AG04449 (cell line): Measurements from ENCODE around the gene MAP4K5.

Experiments
- CTCF ChIA-PET: fragments of 350-600 bp; formaldehyde crosslinking; extraction: SDS; loops from one replicate; lab custom pipeline; 2021; ENCODE audit warnings: antibody characterized with exemption; lab: Yijun Ruan, JAX
- POLR2A ChIA-PET: fragments of 400-600, 350-600 bp; formaldehyde crosslinking; extraction: SDS; loops from one replicate; lab custom pipeline; 2020; ENCODE audit warnings: antibody characterized with exemption, inconsistent platforms; lab: Yijun Ruan, JAX
- DNase-seq: peaks from one replicate; pipeline ENCODE4 v3.0.0-alpha.2; 2010; ENCODE audit warnings: low read depth, low spot score
- H3K4me3 ChIP-seq: 2 replicates; pipeline ENCODE4 v1.5.1; 2011; ENCODE audit warnings: low read depth, mild to moderate bottlenecking, control low read depth, low read length
- CTCF ChIP-seq: IDR thresholded peaks from one replicate; pipeline ENCODE4 v1.5.1; 2011; ENCODE audit warnings: mild to moderate bottlenecking, moderate library complexity, low read length, control low read depth, inconsistent platforms; ENCODE audit not compliant: insufficient read depth; ENCODE audit errors: missing control alignments

MAP4K5 gene

GRCh38 chr14:50532502-50533240 lies at the start of gene MAP4K5:
TSS of gene MAP4K5 (minus strand) at chr14:50532569. CDS start at chr14:50532049, 520 bp downstream.
- DNase-seq = peak; percentile 41
- TF ChIP-seq CTCF = peak; percentile 99
- H3K4me3 ChIP-seq = peak within 1 kb of the TSS; percentile 83
- ChIA-PET POLR2A (interaction anchor here (0.7 to 1.0 kb wide), 2 partner anchors 15 to 212 kb away, joined by 4 read pairs; no protein-coding TSS in a partner anchor), CTCF (interaction anchor here (0.7 to 3.0 kb wide), 23 partner anchors 8 to 672 kb away, joined by 3 to 63 read pairs (median 3); no protein-coding TSS in a partner anchor)

GRCh38 chr14:50578433-50578832 lies 46.1 kb upstream of the MAP4K5 start:
- H3K4me3 ChIP-seq = no peak overlapping the region
- ChIA-PET CTCF (no interaction called here), POLR2A (no interaction called here)
- TF ChIP-seq CTCF = no peak
- DNase-seq = no peak

- no peak overlapping the region for H3K4me3 ChIP-seq
- DNase-seq = no peak
- CTCF ChIA-PET = no interaction called here
- POLR2A ChIA-PET = no interaction called here
- no peak for TF ChIP-seq CTCF
These were observed 45.6 kb upstream of the MAP4K5 start for GRCh38 chr14:50577982-50578381.

- DNase-seq = no peak
- ChIA-PET CTCF (interaction anchor here (1.0 to 3.7 kb wide), 3 partner anchors 33 to 285 kb away, joined by 3 to 16 read pairs (median 3); no protein-coding TSS in a partner anchor), POLR2A (no interaction called here)
- TF ChIP-seq CTCF = no peak
- H3K4me3 ChIP-seq = no peak overlapping the region
These were observed 43.4 kb upstream of the MAP4K5 start for GRCh38 chr14:50575769-50576168.

- ChIA-PET POLR2A (no interaction called here), CTCF (interaction anchor here (1.1 to 3.7 kb wide), 3 partner anchors 12 to 200 kb away, joined by 3 to 16 read pairs (median 3); no protein-coding TSS in a partner anchor)
- no peak for DNase-seq
- no peak overlapping the region for H3K4me3 ChIP-seq
- no peak for TF ChIP-seq CTCF
These were observed 41.5 kb upstream of the MAP4K5 start for GRCh38 chr14:50573862-50574261.

GRCh38 chr14:50569714-50570274 lies 37.4 kb upstream of the MAP4K5 start:
- TF ChIP-seq CTCF = no peak
- ChIA-PET POLR2A (interaction anchor here (0.9 kb wide), 1 partner anchor 203 kb away, joined by 3 read pairs; no protein-coding TSS in a partner anchor), CTCF (interaction anchor here (1.1 to 1.9 kb wide), 4 partner anchors 27 to 291 kb away, joined by 3 to 6 read pairs (median 4); no protein-coding TSS in a partner anchor)
- H3K4me3 ChIP-seq = no peak overlapping the region
- DNase-seq = no peak
